NCI-H774 (cell line): ENCODE results near the gene PRLH.

ENCODE experiments used
- DNase-seq: peaks from one replicate; lab custom pipeline; 2025; lab: John Stamatoyannopoulos, UW

Gene PRLH

DNA sequence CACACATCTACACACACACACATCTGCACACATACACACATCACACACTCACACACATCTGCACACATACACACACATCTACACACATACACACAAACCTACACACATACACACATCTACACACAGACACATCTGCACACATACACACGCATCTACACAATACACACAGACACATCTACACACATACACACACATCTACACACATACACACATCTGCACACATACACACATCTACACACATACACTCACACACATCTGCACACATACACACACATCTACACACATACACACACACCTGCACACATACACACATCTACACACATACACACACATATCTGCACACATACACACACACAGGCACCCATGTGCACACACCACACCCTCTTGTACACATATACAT, 400 bp upstream of the PRLH start:
- no peak for DNase-seq

GRCh38 chr2:237567276-237568029, 1.1 kb downstream of the PRLH start:
- DNase-seq = no peak

GRCh38 chr2:237568121-237568660, 1.8 kb downstream of the PRLH start:
- DNase-seq = no peak

GRCh38 chr2:237569041-237569440, 2.7 kb downstream of the PRLH start:
- no peak for DNase-seq

GRCh38 chr2:237569896-237570295, 3.5 kb downstream of the PRLH start:
- no peak for DNase-seq

DNA sequence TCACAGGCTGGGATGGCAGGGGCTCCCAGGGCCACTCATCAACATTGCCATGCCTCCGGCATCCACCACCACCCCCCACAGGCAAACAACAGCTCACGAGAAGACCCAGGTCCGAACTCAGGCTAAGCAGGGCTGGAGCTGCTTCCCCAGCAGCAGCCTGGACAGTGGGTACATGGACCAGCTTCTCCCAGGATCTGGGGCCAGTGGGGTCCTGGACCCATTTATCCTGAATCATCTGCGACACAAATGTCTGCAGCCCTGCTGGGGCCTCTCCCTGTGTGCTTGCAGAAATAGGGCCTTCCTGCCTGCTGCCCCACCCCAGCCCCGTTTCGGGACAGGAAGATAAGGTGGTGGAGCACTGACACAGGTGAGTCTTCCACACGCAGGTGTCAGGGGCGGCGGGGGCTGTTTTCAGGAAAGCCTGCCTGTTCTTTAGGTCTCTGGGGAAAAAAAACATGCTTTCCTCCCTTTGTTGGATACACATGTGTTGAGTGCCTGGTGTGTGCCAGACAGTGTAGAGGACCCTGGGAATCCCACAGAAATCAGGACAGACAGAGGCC, 4.5 kb downstream of the PRLH start:
- no peak for DNase-seq

GRCh38 chr2:237571551-237571950, 5.2 kb downstream of the PRLH start:
- no peak for DNase-seq

DNA sequence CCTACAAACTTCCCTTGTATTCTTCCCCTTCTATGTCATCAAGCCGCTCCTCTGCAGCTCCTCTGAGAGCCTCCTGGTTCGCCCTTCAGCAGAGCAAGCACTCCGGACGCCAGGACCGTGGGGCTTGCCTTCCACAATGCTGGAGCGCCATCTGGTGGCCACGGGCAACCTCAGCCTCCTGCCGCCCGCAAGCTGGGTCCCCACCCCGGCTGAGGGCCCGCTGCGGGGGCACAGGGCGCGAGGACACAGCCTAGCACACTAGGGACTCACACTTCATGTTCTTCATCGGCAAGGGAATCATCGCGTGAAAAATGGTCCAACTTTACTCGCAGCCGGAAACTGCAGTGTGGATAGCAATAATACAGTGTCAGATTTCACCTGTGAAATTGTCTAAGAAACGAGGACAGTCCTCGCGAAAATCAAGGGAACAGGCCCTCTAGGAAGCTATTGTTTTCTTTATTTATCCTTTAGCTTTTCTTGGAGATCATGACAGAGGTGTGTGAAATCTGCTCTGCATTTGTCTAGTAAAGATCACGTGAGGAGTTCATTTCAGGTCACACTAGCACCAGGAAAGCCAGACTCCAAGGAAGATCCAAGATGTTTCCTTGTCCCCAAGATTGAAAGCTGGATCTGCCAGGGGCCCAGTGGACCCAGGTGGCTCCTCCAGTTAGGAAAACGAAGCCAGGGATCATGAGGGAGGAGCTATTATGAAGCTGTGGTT, 5.8 kb downstream of the PRLH start:
- DNase-seq = peak; percentile 76

DNA sequence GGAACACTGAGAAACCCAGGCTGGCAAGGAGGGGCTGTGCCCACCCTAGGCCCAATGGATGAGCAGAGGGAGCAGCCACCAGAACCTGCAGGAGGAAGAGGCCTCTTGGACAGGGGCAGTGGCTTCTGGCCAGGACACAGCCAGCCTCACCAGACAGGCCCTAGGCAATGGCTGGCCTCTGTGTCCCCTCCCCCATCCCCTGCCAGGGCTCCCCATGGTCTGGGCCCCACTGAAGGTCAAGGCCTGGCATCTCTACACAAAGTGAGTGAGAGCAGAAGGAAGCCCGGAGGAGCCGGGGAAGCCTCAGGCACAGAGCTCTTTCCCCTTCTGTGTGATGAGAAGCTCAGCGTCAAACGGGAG, 6.3 kb downstream of the PRLH start:
- DNase-seq = no peak

DNA sequence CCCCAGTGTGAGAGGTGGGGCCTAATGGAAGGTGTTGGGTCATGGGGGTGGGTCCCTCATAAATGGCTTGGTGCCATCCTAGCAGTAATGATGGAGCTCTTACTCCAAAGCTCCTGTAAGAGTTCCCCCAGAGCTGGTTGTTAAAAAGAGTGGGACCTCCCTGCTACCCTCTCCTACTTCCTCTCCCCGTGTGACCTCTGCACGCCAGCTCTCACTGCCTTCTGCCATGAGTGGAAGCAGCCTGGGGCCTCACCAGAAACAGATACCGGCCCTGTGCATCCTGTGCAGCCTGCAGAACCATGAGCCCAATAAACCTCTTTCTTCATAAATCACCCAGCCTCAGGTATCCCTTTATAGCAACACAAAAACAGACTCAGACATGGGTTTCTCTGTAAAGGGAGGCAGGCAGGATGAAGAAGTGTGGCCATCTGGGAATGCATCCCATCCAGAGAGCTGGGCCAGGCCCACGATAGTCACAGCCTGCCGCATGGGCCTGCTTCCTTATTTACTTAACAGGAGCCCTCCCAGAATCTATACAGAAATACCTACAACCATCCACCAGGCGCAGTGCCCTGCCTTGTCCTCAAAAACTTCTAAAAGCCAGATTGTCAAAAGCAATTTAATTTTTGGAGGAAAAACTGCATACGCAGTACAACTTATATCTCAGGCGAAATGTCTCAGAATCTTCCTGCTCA, 7.5 kb downstream of the PRLH start:
- no peak for DNase-seq

DNA sequence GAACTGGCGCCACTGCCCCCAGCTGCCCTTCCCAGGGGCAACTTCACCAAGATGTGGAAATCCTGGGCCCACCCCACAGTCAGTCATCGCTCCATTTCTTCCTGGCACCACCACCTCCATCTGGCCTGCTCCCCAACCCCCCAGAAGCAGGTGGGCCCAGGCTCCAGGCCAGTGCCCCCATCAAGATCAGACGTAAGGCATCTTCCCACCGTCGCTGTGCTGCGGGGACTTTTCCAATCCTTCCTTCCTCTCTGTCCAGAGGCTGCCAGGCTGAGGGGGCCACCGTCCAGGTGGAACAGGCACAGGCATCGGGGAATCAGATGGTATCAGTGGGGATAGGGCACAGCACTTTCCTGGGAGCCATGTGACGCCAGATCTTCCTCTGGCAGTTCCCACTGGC, 8.1 kb downstream of the PRLH start:
- no peak for DNase-seq

- DNase-seq = no peak
These were observed 8.8 kb downstream of the PRLH start for GRCh38 chr2:237574894-237575868.

- no peak for DNase-seq
These were observed 9.8 kb downstream of the PRLH start for GRCh38 chr2:237575869-237576862.

- no peak for DNase-seq
These were observed 10.6 kb downstream of the PRLH start for GRCh38 chr2:237576974-237577373.

DNA sequence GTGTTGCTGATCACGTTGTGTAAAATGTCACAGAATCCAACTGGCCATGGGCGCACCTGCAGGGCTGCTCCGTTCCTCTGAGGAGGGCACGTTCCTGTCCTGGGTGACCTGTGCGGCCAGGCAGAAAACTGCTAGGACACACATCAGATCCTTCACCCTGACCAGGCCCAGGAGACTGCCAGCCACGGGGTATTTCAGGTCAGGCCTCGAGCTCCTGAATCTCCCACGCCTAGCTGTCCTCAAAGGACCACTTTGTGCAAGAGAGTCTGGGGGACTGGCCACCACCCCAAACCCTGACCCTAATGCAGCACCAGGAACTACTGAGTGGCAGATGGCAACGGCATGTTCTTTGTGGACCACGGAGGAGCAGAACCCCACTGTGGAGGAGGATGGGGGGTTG, 11.1 kb downstream of the PRLH start:
- DNase-seq = no peak

GRCh38 chr2:237577956-237578870, 11.8 kb downstream of the PRLH start:
- DNase-seq = no peak

- DNase-seq = no peak
These were observed 15.0 kb downstream of the PRLH start for GRCh38 chr2:237581326-237581725.

DNA sequence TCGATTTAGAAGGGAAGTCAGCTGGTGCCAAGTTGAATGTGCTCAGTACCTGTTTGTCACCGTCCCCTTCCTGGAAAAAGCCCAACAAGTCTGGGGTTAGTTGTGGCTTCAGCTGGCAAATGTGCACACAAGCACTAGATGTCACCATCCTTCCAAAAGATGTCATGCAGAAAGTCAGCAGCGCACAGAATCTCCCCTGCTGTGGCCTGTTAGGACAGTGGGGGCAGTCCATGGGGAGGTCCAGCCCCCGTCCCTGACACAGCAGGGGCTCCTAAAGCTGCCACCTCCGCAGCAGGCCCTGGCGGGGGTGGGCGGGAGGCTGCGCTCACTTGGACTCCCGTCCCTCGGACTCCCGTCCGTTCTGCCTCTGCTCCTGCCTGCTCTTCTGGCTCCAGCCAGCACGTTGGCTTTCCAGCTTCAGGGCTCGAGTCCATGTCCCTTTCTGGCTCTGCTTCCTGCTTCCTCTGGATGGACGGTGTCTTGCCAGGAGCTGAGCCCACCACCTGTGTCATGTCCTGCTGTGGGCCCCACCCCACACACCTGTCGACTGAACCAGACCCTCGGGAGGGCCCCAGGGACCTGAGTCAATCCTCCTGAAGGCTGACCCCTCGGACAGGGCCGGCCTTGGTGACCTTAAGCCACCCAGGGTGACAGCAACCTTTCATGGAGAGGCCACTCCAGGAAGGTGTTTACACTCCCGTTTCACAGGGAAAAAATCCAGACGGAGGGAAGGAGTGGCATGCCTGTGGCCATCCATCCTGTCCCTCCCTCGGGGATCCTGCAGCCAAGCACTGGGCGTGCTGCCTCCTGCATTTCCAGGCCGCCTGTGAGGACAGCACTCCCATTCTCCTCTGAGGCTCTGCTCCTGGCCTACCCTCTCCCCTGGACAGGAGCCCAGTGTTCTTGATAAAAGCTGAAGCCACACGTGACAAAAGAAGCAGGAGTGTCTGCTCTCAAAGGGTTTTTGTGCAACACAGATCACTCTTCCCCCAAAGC, 15.7 kb downstream of the PRLH start:
- no peak for DNase-seq
